ENCODE measurements around the gene BICD1.

DNA sequence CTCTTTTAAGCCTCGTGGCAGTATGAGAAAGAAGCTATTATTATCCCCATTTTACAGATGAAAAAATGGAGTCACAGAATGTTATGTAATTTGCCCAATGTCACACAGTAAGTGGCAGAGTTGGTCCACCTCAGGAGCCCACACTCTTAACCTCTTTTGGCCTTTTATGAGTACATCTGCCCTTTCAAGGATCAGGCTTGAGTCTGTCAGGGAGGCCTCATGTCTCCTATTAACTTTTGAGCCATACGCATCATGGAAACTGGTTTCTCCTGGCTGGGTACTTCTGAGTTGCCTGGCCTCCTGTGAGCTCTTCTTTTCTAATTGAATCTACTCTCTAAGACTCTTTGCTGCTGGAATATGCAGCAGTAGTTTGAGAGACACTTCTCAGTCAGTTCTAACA, 101.7 kb downstream of the BICD1 start:
- TF ChIP-seq, protein P1, sequence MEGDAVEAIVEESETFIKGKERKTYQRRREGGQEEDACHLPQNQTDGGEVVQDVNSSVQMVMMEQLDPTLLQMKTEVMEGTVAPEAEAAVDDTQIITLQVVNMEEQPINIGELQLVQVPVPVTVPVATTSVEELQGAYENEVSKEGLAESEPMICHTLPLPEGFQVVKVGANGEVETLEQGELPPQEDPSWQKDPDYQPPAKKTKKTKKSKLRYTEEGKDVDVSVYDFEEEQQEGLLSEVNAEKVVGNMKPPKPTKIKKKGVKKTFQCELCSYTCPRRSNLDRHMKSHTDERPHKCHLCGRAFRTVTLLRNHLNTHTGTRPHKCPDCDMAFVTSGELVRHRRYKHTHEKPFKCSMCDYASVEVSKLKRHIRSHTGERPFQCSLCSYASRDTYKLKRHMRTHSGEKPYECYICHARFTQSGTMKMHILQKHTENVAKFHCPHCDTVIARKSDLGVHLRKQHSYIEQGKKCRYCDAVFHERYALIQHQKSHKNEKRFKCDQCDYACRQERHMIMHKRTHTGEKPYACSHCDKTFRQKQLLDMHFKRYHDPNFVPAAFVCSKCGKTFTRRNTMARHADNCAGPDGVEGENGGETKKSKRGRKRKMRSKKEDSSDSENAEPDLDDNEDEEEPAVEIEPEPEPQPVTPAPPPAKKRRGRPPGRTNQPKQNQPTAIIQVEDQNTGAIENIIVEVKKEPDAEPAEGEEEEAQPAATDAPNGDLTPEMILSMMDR (IDR thresholded peaks at IDR 0.05), result no peak
- TF ChIP-seq POLR2A (IDR thresholded peaks at IDR 0.05), result no peak

Data from esophagus squamous epithelium (tissue), 4 donors.